WI38 (cell line): Measurements from ENCODE around the gene FAM186B.

Experiments
- H3K4me3 ChIP-seq: 2 replicates; pipeline ENCODE4 v1.5.1; 2011; ENCODE audit warnings: low read depth, mild to moderate bottlenecking, control low read depth, low read length
- TF ChIP-seq, protein P1 (sequence below): IDR thresholded peaks from 2 replicates; pipeline ENCODE4 v1.5.1; 2012; ENCODE audit warnings: low read depth, mild to moderate bottlenecking, control low read depth, low read length

The FAM186B gene

GRCh38 chr12:49585477-49586459 lies 19.7 kb downstream of the FAM186B start:
- TF ChIP-seq, protein P1, sequence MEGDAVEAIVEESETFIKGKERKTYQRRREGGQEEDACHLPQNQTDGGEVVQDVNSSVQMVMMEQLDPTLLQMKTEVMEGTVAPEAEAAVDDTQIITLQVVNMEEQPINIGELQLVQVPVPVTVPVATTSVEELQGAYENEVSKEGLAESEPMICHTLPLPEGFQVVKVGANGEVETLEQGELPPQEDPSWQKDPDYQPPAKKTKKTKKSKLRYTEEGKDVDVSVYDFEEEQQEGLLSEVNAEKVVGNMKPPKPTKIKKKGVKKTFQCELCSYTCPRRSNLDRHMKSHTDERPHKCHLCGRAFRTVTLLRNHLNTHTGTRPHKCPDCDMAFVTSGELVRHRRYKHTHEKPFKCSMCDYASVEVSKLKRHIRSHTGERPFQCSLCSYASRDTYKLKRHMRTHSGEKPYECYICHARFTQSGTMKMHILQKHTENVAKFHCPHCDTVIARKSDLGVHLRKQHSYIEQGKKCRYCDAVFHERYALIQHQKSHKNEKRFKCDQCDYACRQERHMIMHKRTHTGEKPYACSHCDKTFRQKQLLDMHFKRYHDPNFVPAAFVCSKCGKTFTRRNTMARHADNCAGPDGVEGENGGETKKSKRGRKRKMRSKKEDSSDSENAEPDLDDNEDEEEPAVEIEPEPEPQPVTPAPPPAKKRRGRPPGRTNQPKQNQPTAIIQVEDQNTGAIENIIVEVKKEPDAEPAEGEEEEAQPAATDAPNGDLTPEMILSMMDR, result no peak
- H3K4me3 ChIP-seq, result no peak overlapping the region

GRCh38 chr12:49584591-49584990 lies 20.8 kb downstream of the FAM186B start:
- H3K4me3 ChIP-seq, result no peak overlapping the region
- TF ChIP-seq, protein P1, result no peak

GRCh38 chr12:49583366-49584094 lies 21.9 kb downstream of the FAM186B start:
- TF ChIP-seq, protein P1, result no peak
- H3K4me3 ChIP-seq, result no peak overlapping the region

DNA sequence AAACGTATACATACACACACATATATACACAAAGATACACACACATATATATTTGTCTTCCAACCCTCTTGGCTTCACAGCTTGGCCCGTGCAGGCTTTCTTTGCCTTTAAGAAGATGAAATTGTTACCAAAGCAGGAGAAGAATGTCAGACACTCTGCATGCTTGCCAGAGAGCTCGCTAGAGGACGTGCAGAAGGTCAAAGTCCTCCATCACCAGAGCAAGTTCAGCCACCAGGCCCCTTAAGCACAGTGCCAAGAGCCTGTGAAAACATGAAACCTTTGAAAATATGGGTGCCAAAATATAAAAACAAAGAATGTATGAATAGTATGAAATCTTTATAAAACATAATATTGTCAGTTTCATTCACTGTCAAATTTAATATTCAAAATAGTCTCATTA lies 22.6 kb downstream of the FAM186B start:
- TF ChIP-seq, protein P1, result no peak
- no peak overlapping the region for H3K4me3 ChIP-seq

DNA sequence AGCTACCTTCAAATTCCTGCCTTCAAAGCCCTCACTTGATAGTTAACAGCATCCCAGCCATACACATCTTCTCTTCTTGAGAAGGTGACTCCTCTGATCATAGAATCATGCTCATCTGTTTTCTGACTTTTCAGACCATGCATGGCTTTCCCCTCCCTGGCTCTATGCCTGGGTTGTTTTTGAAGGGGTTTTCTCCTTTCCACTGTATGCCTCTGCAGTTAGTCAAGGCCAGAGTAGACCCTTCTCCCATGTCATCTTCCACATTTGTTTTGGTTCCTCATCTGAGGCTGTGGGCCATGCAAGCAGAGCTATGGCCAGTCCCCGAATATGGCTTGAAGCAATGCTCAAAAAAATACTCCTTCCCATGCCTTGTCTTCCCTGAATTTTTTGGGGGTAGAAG lies 23.2 kb downstream of the FAM186B start:
- TF ChIP-seq, protein P1, result no peak

DNA sequence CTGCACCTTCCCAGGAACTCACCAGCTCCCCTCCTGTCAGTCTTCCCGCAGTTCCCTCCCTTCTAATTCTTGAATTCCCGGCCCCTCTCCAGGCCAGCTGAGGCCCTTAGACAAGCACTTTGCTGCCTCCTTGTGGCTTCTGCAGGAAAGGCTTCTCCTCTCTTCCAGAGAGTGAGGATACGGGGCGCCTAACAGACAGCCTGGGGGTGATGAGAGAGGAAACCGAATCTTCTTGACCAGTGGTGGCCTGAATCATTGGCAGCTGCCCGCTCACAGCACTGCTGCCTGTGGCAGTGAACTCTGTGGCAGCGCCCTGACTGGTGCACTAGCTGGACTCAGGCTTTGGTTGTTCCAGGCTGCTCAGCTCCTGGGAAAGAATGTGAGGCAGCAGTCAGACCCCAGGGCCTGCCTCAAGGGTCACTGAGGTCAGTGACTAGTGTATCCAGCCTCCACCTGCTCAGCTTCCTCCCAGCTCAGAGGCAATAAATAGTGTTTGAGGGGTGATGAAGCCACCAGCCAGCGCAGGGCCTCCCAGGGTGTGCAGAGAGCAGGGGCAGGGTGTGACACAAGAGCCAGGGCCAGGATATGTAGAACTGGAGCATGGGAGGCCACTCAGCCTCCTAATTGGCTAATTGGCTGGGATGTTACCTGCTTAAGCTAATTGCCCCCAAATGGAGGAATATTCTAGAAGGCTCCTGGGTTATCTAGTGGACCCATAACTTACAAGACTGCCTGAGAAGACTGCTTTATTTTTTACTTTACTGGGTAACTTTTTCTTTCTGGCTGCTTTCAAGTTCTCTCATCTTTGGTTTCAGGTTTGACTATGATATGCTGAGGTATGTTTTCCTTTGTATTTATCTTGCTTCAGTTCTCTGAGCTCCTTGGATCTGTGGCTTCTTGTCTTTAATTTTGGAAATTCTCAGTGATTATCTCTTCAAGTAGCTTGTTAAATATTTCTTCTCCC lies 24.6 kb downstream of the FAM186B start:
- H3K4me3 ChIP-seq, result no peak overlapping the region
- TF ChIP-seq, protein P1, result peak; percentile 97

More for the DNA sequence above, 23.2 kb downstream of the FAM186B start:
- no peak overlapping the region for H3K4me3 ChIP-seq
